DND-41 (cell line): Measurements from ENCODE around the gene CEMP1.
"Not testable (repeated sequence)": the region's sequence is repeated elsewhere in the genome, so short reads cannot be mapped to it uniquely, and the experiment has no call there.

Source experiments
- EZH2 ChIP-seq: IDR thresholded peaks from 3 replicates; pipeline ENCODE4 v1.6.1; 2012; ENCODE audit warnings: borderline replicate concordance, low read depth, mild to moderate bottlenecking, moderate library complexity, low read length, inconsistent platforms; ENCODE audit not compliant: severe bottlenecking
- TF ChIP-seq, protein P1 (sequence below): IDR thresholded peaks from 2 replicates; pipeline ENCODE4 v1.5.1; 2012; ENCODE audit warnings: borderline replicate concordance, low read length, moderate library complexity, mild to moderate bottlenecking; ENCODE audit not compliant: poor library complexity, severe bottlenecking; ENCODE audit errors: extremely low read depth

DNA sequence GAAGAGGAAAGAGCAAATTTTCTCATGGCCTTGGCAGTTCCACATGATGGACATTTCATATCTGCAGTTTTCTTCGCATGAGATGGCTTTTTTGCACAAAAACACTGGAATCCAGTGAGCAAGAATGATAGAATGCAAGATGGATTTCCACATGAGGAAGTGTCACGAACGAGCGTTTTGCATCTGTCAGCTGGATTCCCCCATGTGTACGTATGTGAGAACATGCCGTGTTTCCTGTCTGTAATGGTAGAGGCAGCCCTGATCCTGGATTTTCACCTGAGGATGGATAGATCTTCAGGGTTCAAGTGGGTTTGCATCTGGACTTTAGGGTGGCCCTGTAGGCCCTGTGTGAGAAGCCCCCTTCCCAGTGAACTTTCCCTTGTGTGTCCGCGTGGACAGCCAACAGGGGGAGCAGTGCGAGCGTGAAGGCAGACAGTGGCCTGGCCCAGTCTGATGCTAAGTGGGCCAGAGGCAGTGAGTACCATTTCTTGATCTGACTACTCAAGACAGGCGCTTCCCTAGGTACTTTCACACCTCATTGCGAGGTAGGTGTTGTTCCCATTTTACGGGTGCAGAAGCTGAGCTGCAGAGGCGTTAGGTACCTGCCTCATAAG is 8.7 kb upstream of the CEMP1 start:
- TF ChIP-seq, protein P1, sequence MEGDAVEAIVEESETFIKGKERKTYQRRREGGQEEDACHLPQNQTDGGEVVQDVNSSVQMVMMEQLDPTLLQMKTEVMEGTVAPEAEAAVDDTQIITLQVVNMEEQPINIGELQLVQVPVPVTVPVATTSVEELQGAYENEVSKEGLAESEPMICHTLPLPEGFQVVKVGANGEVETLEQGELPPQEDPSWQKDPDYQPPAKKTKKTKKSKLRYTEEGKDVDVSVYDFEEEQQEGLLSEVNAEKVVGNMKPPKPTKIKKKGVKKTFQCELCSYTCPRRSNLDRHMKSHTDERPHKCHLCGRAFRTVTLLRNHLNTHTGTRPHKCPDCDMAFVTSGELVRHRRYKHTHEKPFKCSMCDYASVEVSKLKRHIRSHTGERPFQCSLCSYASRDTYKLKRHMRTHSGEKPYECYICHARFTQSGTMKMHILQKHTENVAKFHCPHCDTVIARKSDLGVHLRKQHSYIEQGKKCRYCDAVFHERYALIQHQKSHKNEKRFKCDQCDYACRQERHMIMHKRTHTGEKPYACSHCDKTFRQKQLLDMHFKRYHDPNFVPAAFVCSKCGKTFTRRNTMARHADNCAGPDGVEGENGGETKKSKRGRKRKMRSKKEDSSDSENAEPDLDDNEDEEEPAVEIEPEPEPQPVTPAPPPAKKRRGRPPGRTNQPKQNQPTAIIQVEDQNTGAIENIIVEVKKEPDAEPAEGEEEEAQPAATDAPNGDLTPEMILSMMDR: peak; percentile 41
- not testable (repeated sequence) for TF ChIP-seq EZH2
